HG03159 (cell line): ENCODE data around the gene FAM25G.
"Not testable (repeated sequence)": the region's sequence is repeated elsewhere in the genome, so short reads cannot be mapped to it uniquely, and the experiment has no call there.

Experiments
- ATAC-seq: cut with Tn5 transposase; IDR thresholded peaks from one replicate; pipeline ENCODE4 v1.9.1; 2021; ENCODE audit warnings: mild to moderate bottlenecking, moderate library complexity; ENCODE audit not compliant: unreplicated experiment

Gene FAM25G

GRCh38 chr10:47465216-47465917 is 26.1 kb downstream of the FAM25G start:
- ATAC-seq = not testable (repeated sequence)

- not testable (repeated sequence) for ATAC-seq
These were observed 28.7 kb downstream of the FAM25G start for GRCh38 chr10:47462577-47463358.

GRCh38 chr10:47461261-47461687 is 30.2 kb downstream of the FAM25G start:
- peak; percentile 74 for ATAC-seq

GRCh38 chr10:47458466-47459154 is 32.9 kb downstream of the FAM25G start:
- ATAC-seq = no peak

- ATAC-seq = no peak
These were observed 33.7 kb downstream of the FAM25G start for GRCh38 chr10:47457826-47458225.

GRCh38 chr10:47457528-47457820 is 34.0 kb downstream of the FAM25G start:
- no peak for ATAC-seq

- ATAC-seq = no peak
These were observed 34.5 kb downstream of the FAM25G start for GRCh38 chr10:47456794-47457527.

- ATAC-seq = no peak
These were observed 35.3 kb downstream of the FAM25G start for GRCh38 chr10:47456079-47456785.

- ATAC-seq = not testable (repeated sequence)
These were observed 36.0 kb downstream of the FAM25G start for GRCh38 chr10:47455350-47456078.

- no peak for ATAC-seq
These were observed 36.8 kb downstream of the FAM25G start for GRCh38 chr10:47454780-47455058.

- ATAC-seq = no peak
These were observed 37.3 kb downstream of the FAM25G start for GRCh38 chr10:47454008-47454779.

- ATAC-seq = no peak
These were observed 38.1 kb downstream of the FAM25G start for GRCh38 chr10:47453141-47454007.

GRCh38 chr10:47452495-47453140 is 38.9 kb downstream of the FAM25G start:
- no peak for ATAC-seq

GRCh38 chr10:47451998-47452494 is 39.5 kb downstream of the FAM25G start:
- no peak for ATAC-seq

- ATAC-seq = no peak
These were observed 40.1 kb downstream of the FAM25G start for GRCh38 chr10:47451273-47451997.

GRCh38 chr10:47450442-47450841 is 41.1 kb downstream of the FAM25G start:
- ATAC-seq = no peak

- no peak for ATAC-seq
These were observed 41.5 kb downstream of the FAM25G start for GRCh38 chr10:47449979-47450378.
